ENCODE measurements around the gene IPP.
"Not testable (repeated sequence)": the region's sequence is repeated elsewhere in the genome, so short reads cannot be mapped to it uniquely, and the experiment has no call there.

IPP gene

DNA sequence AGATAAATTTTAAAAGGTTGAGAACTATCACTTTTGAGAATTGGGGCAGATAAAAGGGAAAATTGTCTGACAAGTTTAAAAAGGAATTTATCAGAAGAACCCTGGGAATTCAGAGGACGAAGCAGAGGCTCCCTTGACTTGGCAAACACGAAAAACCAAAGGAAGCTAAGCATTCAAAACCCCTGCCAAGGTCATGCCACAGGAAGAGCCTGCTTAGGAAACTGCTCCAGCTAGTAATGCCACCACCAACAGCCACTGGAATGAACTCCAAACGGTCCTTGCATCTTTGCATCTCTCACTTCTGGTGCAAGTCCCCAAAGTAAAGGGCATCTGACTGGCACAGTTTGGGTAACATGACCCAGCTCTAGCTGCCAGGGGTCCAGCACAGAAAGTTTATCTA lies 71.3 kb downstream of the IPP start:
- DNase-seq: no peak

- no peak for DNase-seq
These were observed 72.0 kb downstream of the IPP start for GRCh38 chr1:45678489-45678888.

- DNase-seq: no peak
These were observed 72.7 kb downstream of the IPP start for GRCh38 chr1:45677751-45678245.

- DNase-seq: not testable (repeated sequence)
These were observed 73.9 kb downstream of the IPP start for GRCh38 chr1:45676553-45676952.

DNA sequence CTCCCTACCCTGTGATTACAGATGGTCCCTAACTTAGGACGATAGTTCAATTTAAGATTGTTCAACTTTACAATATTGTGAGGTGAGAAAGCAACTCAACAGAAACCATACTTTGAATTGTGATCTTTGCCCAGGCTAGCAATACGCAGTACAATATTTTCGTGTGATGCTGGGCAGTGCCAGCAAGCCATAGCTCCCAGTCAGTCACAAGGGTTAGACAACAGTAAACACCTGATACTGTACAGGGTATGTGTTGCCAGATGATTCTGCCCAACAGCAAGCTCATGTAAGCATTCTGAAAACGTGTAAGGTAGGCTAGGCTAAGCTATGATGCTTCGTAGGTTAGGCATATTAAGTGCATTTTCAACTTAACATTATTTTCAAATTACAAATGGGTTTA lies 76.0 kb downstream of the IPP start:
- no peak for DNase-seq

DNA sequence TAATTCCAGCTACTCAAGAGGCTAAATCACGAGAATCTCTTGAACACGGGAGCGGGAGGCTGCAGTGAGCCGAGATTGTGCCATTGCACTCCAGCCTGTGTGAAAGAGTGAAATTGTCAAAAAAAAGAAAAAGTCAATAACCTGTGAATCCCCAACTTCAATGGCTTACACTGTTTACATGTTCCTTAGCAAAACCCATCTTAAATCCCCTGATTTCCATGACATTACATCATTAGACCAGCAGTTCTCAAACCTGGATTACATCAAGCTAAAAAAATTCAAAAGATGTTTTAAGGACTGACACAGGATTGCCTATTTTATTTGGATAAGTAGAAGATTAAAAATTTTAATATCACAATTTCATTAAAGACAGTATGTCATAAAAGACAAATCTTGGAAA lies 76.5 kb downstream of the IPP start:
- DNase-seq: no peak

DNA sequence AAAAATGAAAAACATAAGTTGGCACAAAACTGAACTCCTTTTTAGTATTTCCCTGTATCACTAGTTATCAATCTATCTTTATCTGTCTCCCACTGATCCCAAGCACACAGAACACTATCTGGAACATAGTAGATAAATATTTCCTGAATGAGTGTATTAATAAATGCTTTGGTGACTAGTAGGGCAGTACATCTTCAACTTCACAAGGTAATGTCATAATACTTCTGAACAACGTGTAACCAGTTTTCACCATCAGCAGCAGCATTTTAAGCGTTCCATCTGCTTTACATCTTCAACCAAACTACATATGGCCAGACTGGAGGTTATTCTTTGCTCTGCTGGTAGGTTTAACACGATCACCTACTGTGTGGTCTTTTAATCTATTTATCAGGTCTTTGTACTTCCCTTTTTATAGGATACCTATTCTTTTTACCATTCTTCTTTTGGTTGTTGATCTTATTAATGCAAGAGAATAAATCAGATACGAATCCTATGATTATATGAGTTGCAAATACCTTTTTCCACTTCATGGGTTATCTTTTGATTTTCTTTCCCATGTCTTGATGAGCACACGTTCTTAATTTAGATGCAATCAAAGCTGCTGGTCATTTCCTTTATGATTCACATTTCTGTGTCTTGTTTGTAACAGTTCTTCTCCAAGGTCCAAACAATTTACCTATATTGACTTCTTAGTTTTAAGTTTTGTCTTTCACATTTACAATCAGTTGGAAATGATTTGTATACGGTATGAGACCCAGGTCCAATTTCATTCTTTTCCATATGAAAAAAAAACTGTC lies 80.4 kb downstream of the IPP start:
- DNase-seq: no peak

DNA sequence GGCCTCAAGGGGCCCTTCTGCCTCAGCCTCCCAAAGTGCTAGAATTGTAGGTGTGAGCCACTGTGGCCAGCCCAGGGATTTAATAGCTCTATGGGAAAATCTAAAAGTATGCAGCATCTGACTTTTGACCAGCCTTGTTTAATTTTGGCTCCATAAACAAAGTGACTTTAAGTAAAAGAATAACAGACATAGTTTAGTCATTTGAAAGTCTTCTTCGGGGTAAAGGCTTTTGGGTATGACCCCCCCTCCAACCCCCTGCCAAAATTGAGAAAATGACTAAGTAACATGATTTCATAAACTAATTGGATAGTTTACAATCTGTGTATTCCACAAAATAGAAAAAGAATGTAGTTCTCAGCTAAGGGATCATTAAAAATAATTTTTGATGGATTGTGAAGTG lies 81.1 kb downstream of the IPP start:
- DNase-seq: no peak

GRCh38 chr1:45668526-45668925 lies 81.9 kb downstream of the IPP start:
- no peak for DNase-seq

GRCh38 chr1:45667321-45668111 lies 82.9 kb downstream of the IPP start:
- DNase-seq: no peak

DNA sequence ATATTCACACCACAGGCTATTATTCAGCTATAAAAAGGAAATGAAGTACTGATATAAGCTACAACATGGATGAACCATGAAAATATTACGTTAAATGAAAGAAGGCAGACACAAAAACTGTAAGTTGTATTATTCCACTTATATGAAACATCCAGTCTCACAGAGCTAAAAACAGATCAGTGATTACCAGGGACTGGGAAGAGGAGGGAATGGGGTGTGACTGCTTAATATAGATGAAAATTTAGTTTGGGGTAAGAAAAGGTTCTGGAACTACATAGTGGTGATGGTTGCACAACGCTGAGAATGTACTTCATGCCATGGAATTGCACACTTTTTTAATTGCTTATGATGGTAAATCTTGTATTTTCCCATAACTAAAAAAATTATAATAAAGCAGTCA lies 83.6 kb downstream of the IPP start:
- DNase-seq: no peak

- no peak for DNase-seq
These were observed 90.1 kb downstream of the IPP start for GRCh38 chr1:45660336-45660735.

GRCh38 chr1:45659222-45659621 lies 91.2 kb downstream of the IPP start:
- no peak for DNase-seq

- DNase-seq: no peak
These were observed 92.3 kb downstream of the IPP start for GRCh38 chr1:45658171-45658570.

DNA sequence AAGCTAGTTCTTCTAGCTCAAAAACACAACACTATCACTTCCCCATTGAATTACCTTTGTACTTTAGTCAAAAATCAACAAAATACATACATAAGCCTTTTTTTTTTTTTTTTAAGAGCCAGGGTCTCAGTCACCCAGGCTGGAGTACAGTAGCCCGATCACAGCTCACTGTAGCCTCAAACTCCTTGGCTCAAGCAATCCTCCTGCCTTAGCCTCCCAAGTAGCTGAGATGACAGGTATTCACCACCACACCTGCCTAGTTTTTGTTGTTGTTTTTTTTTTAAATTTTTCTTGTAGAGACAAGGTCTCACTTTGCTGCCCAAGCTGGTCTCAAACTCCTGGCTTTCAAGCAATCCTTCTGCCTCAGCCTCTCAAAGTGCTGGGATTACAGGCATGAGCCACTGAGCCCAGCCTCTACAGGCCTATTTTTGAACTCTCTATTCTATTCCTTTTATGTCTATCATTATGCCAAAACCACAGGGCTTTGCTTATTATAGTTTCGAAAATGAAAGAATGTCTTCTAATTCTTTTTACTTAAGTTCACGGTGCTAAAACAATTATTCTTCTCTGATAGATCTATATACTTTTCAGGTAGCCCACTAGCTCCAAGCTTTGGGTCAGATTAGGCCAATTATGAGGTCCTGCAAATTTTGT lies 93.8 kb downstream of the IPP start:
- DNase-seq: no peak

DNA sequence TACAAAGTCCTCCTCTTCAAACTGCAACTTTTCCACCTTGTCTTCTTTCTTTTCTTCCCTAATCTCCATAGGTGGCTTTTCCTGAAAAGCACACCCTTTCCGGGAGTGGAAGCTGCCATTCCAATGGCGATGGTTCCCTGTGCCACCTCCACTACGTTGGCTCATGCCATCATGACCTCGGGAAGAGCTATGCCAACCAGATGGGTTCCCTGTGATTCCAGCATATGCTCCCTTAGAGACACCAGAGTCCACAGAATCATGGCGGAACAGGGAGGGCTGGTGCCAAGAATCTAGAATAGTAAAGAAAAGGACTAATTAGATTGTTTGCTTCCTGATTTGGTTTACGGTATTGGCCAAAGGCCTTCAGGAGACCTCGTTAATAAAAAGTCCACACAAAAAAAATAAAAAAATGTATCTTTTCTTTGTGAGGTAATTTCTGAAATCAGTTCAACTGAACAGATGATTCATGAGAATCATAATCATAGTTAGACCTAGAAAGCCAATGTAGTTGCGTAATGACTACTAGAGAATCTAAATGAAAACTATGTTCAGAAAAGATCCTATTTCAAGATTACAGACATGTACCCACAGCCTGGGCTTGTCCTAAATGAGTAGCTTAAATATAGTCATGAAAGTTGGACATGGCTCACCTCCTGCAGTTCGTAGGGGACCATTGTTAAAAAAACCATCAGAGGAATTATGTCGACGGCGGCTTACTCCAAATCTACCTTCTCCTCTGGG lies 95.7 kb downstream of the IPP start:
- DNase-seq: no peak
